Upper lobe of left lung (tissue), 6 donors: ENCODE data around the gene SMYD3. TPM values are rescaled to one million over a fixed set of nuclear protein-coding genes. Genes with fewer than 3 reads are reported as not detected.
"Not testable (repeated sequence)": the region's sequence is repeated elsewhere in the genome, so short reads cannot be mapped to it uniquely, and the experiment has no call there.

Experiments used
- ATAC-seq, 2 donors: fragments of 200-7000 bp; cut with Tn5 transposase; one replicate each; pipeline ENCODE4 v1.9.1; 2022; ENCODE audit warnings: mild to moderate bottlenecking in 2 of 2, moderate library complexity in 2 of 2; ENCODE audit not compliant: low FRiP score in 2 of 2
- DNase-seq, 2 donors: peaks; one replicate each; pipeline ENCODE4 v3.0.0-alpha.2; 2019 to 2020
- H3K27ac ChIP-seq, 4 donors: fragments of 200-600 bp; sonication (generic); one replicate each; pipeline ENCODE4 v1.5.1; 2016 to 2019
- H3K27me3 ChIP-seq, 4 donors: fragments of 200-600 bp; sonication (generic); one replicate each; pipeline ENCODE4 v1.5.1; 2017 to 2019
- H3K36me3 ChIP-seq, 4 donors: fragments of 200-600 bp; sonication (generic); one replicate each; pipeline ENCODE4 v1.5.1; 2016 to 2019
- H3K4me1 ChIP-seq, 4 donors: fragments of 200-600 bp; sonication (generic); one replicate each; pipeline ENCODE4 v1.5.1; 2018 to 2019
- H3K4me3 ChIP-seq, 4 donors: fragments of 200-600 bp; sonication (generic); one replicate each; pipeline ENCODE4 v1.5.1; 2017 to 2019; ENCODE audit warnings: mild to moderate bottlenecking in 2 of 4, moderate library complexity in 1 of 4
- H3K9me3 ChIP-seq, 4 donors: fragments of 200-600 bp; sonication (generic); one replicate each; pipeline ENCODE4 v1.5.1; 2018 to 2019
- CTCF ChIP-seq, 6 experiments: fragments of 450-650 bp in 4 of 6; fragments of 200-600 bp in 2 of 6; sonication (generic) in 2 of 6; IDR thresholded peaks; one replicate each; pipeline ENCODE4 v1.5.1; 2016 to 2019; ENCODE audit warnings: antibody characterized with exemption in 6 of 6
- EP300 ChIP-seq, 4 donors: sonication (generic); formaldehyde crosslinking; IDR thresholded peaks; one replicate each; pipeline ENCODE4 v1.5.1; 2017; ENCODE audit warnings: antibody characterized with exemption in 4 of 4, control low read depth in 2 of 4
- POLR2A ChIP-seq, 4 donors: fragments of 450-650 bp; IDR thresholded peaks; one replicate each; pipeline ENCODE4 v1.5.1; 2016 to 2017; ENCODE audit warnings: antibody characterized with exemption in 4 of 4, mild to moderate bottlenecking in 2 of 4
- POLR2AphosphoS5 ChIP-seq, 2 donors: sonication (generic); formaldehyde crosslinking; IDR thresholded peaks; one replicate each; pipeline ENCODE4 v1.5.1; 2017; ENCODE audit warnings: antibody characterized with exemption in 2 of 2
- WGBS, 2 donors: methylation state at CpG; one replicate each; pipeline ENCODE4 v1.1.5; 2017 to 2018; 5-methylcytosine and 5-hydroxymethylcytosine counted together
- total RNA-seq, 6 donors: library from RNA; depleted of rRNA in 4 of 6; stranded (reverse); fragments of >200 nt in 4 of 6; gene quantifications; one replicate each; pipeline versions ENCODE4 v1.1.0 to v1.2.1, GENCODE V29; 2016 to 2021
- donor health status: DM: no; HTN: no; CAD: no; lungs with moderate emphysema.
- donor health status: DM: no; HTN: yes; CAD: no; lungs with severe emphysema.

SMYD3 gene
- total RNA-seq, 6 donors from 2014 or later = 22.7 to 109 (median 34.0) TPM

GRCh38 chr1:246029616-246030015 is 477.5 kb downstream of the SMYD3 start:
- DNase-seq (no peak), ATAC-seq (no peak)
- H3K4me1 ChIP-seq = peaks cover 0 to 8% (median 1%) of the 10 kb centered on the region in 4 donors
- no peak overlapping the region for H3K27ac ChIP-seq
- no peaks in the 10 kb centered on the region for H3K36me3 ChIP-seq
- WGBS, 2 donors = 69 to 87% methylated on average over 1 of the region's 1 CpG
- no peaks in the 10 kb centered on the region for H3K9me3 ChIP-seq
- TF ChIP-seq EP300 (IDR thresholded peaks at IDR 0.05) (no peak), CTCF (IDR thresholded peaks at IDR 0.05) (no peak), POLR2AphosphoS5 (IDR thresholded peaks at IDR 0.05) (no peak), POLR2A (IDR thresholded peaks at IDR 0.05) (no peak)
- no peaks in the 10 kb centered on the region for H3K27me3 ChIP-seq
- H3K4me3 ChIP-seq = no peak overlapping the region

- not testable (repeated sequence) for ATAC-seq, H3K27ac ChIP-seq, H3K36me3 ChIP-seq, H3K4me1 ChIP-seq, H3K27me3 ChIP-seq, H3K4me3 ChIP-seq, H3K9me3 ChIP-seq, DNase-seq
- 97 to 100% methylated on average over 1 of the region's 1 CpG for WGBS, 2 donors
These were observed 483.0 kb downstream of the SMYD3 start for GRCh38 chr1:246024118-246024517.

GRCh38 chr1:246020211-246020954 is 486.7 kb downstream of the SMYD3 start:
- no peak for TF ChIP-seq POLR2A (IDR thresholded peaks at IDR 0.05)
- no peak for TF ChIP-seq POLR2AphosphoS5 (IDR thresholded peaks at IDR 0.05)
- TF ChIP-seq CTCF (IDR thresholded peaks at IDR 0.05) = no peak
- no peak for TF ChIP-seq EP300 (IDR thresholded peaks at IDR 0.05)

GRCh38 chr1:246018146-246018545 is 488.9 kb downstream of the SMYD3 start:
- Histone ChIP-seq H3K4me1 (no peaks in the 10 kb centered on the region), H3K4me3 (no peak overlapping the region), H3K27ac (no peak overlapping the region), H3K36me3 (no peaks in the 10 kb centered on the region), H3K9me3 (no peaks in the 10 kb centered on the region), H3K27me3 (no peaks in the 10 kb centered on the region)
- 73 to 76% methylated on average over 4 of the region's 4 CpGs for WGBS, 2 donors
- TF ChIP-seq CTCF (IDR thresholded peaks at IDR 0.05) = no peak
- TF ChIP-seq POLR2A (IDR thresholded peaks at IDR 0.05) = no peak
- no peak for TF ChIP-seq POLR2AphosphoS5 (IDR thresholded peaks at IDR 0.05)
- no peak for TF ChIP-seq EP300 (IDR thresholded peaks at IDR 0.05)
- no peak for ATAC-seq
- no peak for DNase-seq

More at GRCh38 chr1:246020211-246020954, 486.7 kb downstream of the SMYD3 start:
- DNase-seq (no peak), ATAC-seq (no peak)
- Histone ChIP-seq H3K27ac (no peak overlapping the region), H3K4me1 (no peaks in the 10 kb centered on the region), H3K9me3 (no peaks in the 10 kb centered on the region), H3K36me3 (no peaks in the 10 kb centered on the region), H3K27me3 (no peaks in the 10 kb centered on the region), H3K4me3 (no peak overlapping the region)
- WGBS, 2 donors = 45 to 67% methylated on average over 6 of the region's 6 CpGs

- ATAC-seq = peak in 1 of 2 donors; percentile 44
- 15 to 21% methylated on average over 5 of the region's 5 CpGs for WGBS, 2 donors
These were observed 494.7 kb downstream of the SMYD3 start for GRCh38 chr1:246012341-246012740.

More at GRCh38 chr1:246012341-246012740, 494.7 kb downstream of the SMYD3 start:
- Histone ChIP-seq H3K9me3 (no peaks in the 10 kb centered on the region), H3K27ac (no peak overlapping the region), H3K36me3 (no peaks in the 10 kb centered on the region), H3K4me3 (no peak overlapping the region), H3K27me3 (no peaks in the 10 kb centered on the region), H3K4me1 (peaks cover 0 to 15% (median 0%) of the 10 kb centered on the region in 4 donors)
- TF ChIP-seq CTCF (IDR thresholded peaks at IDR 0.05) (peak; percentile 42 to 70 (median 64)), EP300 (IDR thresholded peaks at IDR 0.05) (no peak), POLR2AphosphoS5 (IDR thresholded peaks at IDR 0.05) (no peak), POLR2A (IDR thresholded peaks at IDR 0.05) (no peak)
- no peak for DNase-seq
